NCI-H2196 (cell line): ENCODE results near the gene MUCL1.
"Not testable (repeated sequence)": the region's sequence is repeated elsewhere in the genome, so short reads cannot be mapped to it uniquely, and the experiment has no call there.

Experiments used
- DNase-seq: peaks from one replicate; lab custom pipeline; 2025; ENCODE audit not compliant: unreplicated experiment; lab: John Stamatoyannopoulos, UW

MUCL1 gene

DNA sequence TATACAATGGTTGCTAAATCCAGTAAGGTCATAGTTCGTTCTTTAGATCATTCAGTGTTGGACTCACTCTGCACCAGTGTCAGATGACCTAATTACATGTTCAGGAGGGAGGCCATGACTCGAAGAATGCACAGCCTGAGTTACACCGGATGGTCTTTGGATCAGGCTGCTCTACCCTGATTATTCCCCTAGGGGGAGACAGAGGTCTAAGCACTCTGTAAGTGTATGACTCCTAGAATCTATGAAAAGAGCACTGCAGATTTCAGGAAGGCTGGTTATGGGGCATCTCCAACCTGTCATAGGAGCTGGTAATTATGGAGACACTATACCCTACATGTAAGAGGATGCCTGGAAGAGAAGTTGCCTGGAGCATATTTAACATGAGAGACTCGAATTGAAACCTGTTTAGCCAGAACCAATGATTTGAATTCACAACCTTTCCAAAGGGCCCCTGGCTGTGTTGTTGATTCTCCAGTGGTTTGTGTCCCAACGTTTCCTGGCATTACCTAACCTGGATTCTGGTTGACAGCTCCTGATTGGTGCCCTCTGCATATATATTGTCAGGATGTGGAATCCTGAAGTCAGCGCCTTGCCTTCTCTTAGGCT is at the start of gene MUCL1:
TSS of gene MUCL1 (plus strand) at position 584 of the 606 bp plus-strand sequence. CDS start 67 bp downstream, outside the sequence.
- DNase-seq = peak; percentile 71

GRCh38 chr12:54821676-54822075 is 32.6 kb upstream of the MUCL1 start:
- DNase-seq = no peak

GRCh38 chr12:54824402-54824801 is 29.9 kb upstream of the MUCL1 start:
- DNase-seq = no peak

DNA sequence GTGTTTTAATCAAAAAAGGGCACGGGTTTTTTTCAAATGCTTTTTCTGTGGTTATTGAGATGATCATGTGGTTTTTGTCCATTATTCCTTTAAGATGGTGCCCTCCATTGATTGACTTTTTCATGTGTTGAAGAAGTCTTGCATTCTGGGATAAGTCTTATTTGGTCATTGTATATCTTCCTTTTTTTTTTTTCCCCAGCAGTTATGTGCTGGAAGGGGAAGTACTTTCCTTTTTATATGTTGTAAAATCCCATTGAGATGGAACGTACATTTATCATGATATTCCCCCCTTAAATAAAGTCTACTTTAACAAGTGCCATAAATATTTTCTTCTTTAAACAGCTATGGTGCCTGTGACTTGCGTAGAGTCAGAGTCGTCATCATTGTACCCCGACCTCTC is 24.8 kb upstream of the MUCL1 start:
- DNase-seq = no peak

DNA sequence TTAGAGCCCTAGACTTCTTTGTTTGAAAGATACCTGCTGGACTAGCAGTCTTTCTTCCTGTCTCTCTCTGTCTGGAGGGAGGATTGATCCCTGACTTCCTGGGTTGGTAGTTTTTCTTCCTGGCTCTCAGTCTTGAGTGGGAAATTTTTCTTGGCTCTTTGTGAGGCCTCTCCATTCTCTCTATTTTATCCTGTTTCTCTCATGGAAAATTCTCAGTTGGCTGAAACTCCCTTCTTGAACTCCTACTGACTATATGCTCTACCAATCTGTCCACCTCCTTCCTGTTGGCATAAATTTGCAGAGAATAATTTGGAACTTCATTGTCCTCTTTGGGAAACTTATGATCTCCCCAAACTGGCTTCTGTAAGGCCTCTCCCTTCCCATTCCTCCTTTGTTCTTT is 24.1 kb upstream of the MUCL1 start:
- DNase-seq = no peak

DNA sequence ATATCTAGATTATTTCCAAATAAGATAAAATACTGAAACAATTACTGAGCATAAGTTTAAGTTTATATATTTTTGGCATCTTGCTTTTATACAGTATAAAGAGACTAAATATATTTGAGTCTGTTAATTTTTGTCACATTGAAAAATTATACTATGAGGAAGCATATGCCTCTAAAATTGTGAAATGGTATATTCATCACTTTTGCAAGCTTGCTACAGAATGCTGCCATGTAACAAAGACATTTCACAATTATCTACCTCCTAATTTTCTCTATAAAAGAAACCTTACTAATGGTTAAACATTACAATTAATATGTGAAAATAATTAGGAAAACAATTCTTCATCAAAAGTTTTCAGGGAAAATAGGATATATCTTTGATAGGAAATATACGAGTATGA is 22.7 kb upstream of the MUCL1 start:
- DNase-seq = no peak

- DNase-seq = no peak
These were observed 14.0 kb upstream of the MUCL1 start for GRCh38 chr12:54840244-54840865.

DNA sequence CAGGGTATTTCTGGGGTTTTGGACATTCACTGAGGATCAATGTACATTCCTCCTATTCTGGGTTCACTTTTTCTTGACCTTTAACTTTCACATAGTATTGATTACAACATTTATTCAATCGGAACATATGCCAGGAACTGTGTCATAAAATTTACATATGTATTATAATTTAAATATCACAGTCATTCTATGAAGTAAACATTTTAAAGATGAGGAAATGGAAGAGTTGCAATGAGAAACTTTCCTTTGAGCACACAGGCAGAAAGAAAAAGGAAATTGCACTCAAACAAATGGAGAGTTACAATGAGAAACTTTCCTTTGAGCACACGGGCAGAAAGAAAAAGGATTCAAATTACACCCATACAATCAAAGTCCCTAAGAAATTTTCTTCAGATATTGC is 3.1 kb downstream of the MUCL1 start:
- DNase-seq = no peak

DNA sequence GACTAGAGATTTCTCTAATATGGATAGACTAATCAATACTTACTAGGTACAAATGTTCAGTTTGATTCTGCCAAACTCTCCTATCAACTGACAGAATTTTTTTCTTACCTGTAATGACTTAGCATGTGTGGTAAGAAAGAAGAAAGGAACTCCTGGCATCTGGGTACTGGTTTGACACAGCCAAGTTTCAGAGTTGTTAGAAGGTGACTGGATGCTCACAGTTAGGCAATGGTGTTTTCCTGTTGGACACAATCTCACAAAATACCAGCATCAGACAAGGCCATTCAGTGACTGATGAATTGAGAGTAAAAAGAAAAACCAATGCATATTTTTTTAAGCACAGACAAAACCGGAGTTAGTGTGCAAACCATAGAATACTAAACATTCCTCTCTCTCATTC is 4.2 kb downstream of the MUCL1 start:
- no peak for DNase-seq

- no peak for DNase-seq
These were observed 5.2 kb downstream of the MUCL1 start for GRCh38 chr12:54859502-54859901.

GRCh38 chr12:54861927-54862326 is 7.6 kb downstream of the MUCL1 start:
- no peak for DNase-seq

GRCh38 chr12:54863948-54864618 is 9.8 kb downstream of the MUCL1 start:
- no peak for DNase-seq

- DNase-seq = no peak
These were observed 11.5 kb downstream of the MUCL1 start for GRCh38 chr12:54865683-54866324.

DNA sequence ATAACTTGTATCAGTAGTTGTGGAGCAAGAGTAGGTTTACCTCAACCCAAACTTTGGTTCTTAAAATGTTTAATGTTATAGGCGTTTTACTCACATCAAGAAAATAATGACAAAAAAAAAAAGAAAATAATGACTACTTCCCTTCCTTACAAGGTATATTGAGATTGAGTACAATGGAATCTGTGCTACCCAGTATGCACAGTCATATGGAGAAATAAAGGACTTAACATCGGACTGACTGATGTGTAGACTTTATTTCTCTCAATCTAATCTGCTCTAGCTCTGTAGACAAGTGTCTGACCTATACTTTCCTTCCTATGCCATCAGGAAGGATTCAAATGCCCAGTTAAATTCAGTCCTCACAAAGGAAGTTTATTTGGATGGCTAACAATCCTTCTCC is 14.4 kb downstream of the MUCL1 start:
- DNase-seq = no peak

DNA sequence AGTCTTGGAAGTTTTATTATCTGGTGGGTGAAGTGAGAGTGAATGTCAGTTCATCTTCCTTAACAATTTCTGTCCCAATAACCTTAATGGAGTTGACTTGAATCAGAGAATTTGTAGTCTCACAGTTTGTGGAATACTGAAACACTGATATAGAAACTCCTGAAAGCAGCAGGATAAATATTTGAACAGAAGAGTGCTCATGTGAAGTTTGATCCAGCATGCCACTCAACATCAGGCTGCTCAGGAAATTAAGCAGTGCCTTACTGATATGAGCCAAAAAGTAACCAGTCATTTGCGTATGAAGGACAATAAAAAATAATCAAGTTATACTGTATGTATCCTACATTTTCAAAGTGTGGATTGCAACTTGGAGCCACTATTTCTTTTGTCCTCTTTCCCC is 15.7 kb downstream of the MUCL1 start:
- no peak for DNase-seq

DNA sequence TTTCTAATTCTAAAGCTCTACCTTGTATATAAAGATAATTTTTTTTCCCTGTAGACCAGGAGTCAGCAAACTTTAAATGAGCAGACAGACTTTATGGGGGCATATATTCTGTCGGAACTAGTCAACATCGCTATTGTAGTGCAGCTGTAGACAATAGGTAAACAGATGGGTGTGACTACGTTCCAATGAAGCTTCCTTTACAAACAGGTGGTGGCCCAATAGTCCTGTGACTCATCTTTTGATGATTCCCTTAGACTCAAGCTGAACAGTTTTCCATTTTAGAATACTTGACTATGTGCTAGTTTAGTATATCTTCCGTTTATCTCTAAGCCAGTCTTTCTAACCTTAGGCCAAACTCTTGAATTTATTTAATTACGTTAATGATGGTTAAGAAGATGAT is 16.3 kb downstream of the MUCL1 start:
- DNase-seq = no peak

DNA sequence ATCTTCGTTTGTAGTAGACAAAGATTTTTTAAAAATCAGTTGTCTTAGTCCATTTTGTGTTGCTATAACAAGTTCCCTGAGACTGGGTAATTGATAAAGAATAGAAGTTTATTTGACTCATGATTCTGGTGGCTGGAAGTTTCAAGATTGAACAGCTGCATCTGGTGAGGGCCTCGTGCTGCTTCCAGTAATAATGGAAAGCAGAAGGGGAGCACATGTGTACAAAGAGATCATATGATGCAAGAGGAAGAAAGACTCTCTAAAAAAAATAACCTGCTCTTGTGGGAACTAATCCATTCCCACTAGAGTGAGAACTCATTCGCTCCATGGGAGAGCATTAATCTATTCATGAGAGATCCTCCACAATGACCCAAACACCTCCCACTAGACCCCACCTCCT is 24.8 kb downstream of the MUCL1 start:
- no peak for DNase-seq

- no peak for DNase-seq
These were observed 25.3 kb downstream of the MUCL1 start for GRCh38 chr12:54879579-54879978.

GRCh38 chr12:54882079-54882478 is 27.8 kb downstream of the MUCL1 start:
- DNase-seq = no peak

DNA sequence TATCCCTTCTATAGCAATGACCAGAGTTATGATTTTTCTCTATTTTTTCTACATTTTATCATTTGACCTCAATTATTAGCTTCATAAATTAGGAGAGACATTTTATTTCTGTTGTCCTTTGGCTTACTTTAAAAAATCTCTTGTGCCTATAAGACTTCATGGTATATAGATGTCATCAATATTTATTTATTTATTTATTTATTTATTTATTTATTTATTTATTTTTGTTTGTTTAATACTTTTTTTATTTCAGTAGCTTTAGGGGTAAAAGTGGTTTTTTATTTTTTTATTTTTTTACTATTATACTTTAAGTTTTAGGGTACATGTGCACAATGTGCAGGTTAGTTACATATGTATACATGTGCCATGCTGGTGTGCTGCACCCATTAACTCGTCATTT is 28.3 kb downstream of the MUCL1 start:
- DNase-seq = not testable (repeated sequence)

- not testable (repeated sequence) for DNase-seq
These were observed 34.1 kb downstream of the MUCL1 start for GRCh38 chr12:54888428-54888827.

DNA sequence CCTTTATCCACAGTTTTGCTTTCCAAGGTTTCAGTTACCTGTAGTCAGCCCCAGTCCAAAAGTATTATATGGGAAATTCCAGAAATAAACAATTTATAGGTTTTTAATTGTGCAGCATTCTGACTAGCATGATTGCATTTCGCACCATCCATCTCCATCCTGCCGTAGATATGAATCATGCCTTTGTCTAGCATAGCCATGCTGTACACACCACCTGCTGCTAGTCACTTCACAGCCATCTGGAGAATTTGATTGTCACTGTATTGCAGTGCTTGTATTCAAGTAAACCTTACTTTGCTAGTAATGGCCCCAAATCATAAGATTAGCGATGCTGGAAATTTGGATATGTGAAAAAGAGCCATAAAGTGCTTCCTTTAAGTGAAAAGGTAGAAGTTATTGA is 36.0 kb downstream of the MUCL1 start:
- DNase-seq = peak; percentile 30
